Spinal cord (tissue), 10 donors: ENCODE results near the gene CHD1. TPM values are rescaled to one million over a fixed set of nuclear protein-coding genes. Genes with fewer than 3 reads are reported as not detected.
"Not testable (repeated sequence)": the region's sequence is repeated elsewhere in the genome, so short reads cannot be mapped to it uniquely, and the experiment has no call there.

Experiments used
- DNase-seq, 6 donors: peaks; one replicate each; pipeline versions ENCODE4 v3.0.0 to v3.0.0-alpha.2; 2013 to 2015; ENCODE audit warnings: low spot score in 6 of 6, low read depth in 4 of 6
- H3K27ac ChIP-seq: one replicate; pipeline ENCODE4 v1.5.1; 2013; ENCODE audit warnings: low read depth, low read length, control low read depth
- H3K27me3 ChIP-seq: one replicate; pipeline ENCODE4 v1.6.1; 2013; ENCODE audit warnings: low read length; ENCODE audit not compliant: control insufficient read depth, insufficient read depth
- H3K36me3 ChIP-seq: one replicate; pipeline ENCODE4 v1.6.1; 2013; ENCODE audit warnings: low read length; ENCODE audit not compliant: control insufficient read depth, insufficient read depth
- H3K4me1 ChIP-seq: one replicate; pipeline ENCODE4 v1.6.1; 2013; ENCODE audit warnings: low read length; ENCODE audit not compliant: control insufficient read depth, insufficient read depth
- H3K4me3 ChIP-seq: one replicate; pipeline ENCODE4 v1.5.1; 2013; ENCODE audit warnings: low read depth, low read length, control low read depth
- H3K9me3 ChIP-seq: one replicate; pipeline ENCODE4 v1.6.1; 2013; ENCODE audit warnings: low read length; ENCODE audit not compliant: control insufficient read depth, insufficient read depth
- WGBS: methylation state at CpG from one replicate; pipeline ENCODE4 v1.1.5; 2013; ENCODE audit warnings: missing lambda C conversion rate; ENCODE audit not compliant: insufficient coverage; 5-methylcytosine and 5-hydroxymethylcytosine counted together
- polyA plus RNA-seq, 2 donors: library from polyadenylated mRNA; unstranded; fragments of 120-200 nt; gene quantifications; one replicate each; pipeline ENCODE4 v1.2.1, GENCODE V29; 2013; ENCODE audit not compliant: insufficient read length in 2 of 2
- total RNA-seq, 2 donors: library from RNA; depleted of rRNA in 1 of 2; stranded (reverse); fragments of 120-200 nt in 1 of 2; fragments of >200 nt in 1 of 2; gene quantifications; one replicate each; pipeline versions ENCODE4 v1.2.3 to v1.2.4, GENCODE V29; 2013 to 2014
- donor health status: healthy.

Gene CHD1
- total and polyA plus RNA-seq, 4 donors = 32.9 to 78.6 (median 42.3) TPM

- Histone ChIP-seq H3K27ac (no peak overlapping the region), H3K4me1 (no peaks in the 10 kb centered on the region), H3K9me3 (peaks cover 1% of the 10 kb centered on the region), H3K4me3 (no peak overlapping the region), H3K36me3 (no peaks in the 10 kb centered on the region), H3K27me3 (no peaks in the 10 kb centered on the region)
- WGBS = no CpG with 5 or more reads among the region's 3 CpGs
- DNase-seq = peak in 1 of 6 donors; percentile 7
These were observed 34.2 kb upstream of the CHD1 start for GRCh38 chr5:98963019-98963418.

DNA sequence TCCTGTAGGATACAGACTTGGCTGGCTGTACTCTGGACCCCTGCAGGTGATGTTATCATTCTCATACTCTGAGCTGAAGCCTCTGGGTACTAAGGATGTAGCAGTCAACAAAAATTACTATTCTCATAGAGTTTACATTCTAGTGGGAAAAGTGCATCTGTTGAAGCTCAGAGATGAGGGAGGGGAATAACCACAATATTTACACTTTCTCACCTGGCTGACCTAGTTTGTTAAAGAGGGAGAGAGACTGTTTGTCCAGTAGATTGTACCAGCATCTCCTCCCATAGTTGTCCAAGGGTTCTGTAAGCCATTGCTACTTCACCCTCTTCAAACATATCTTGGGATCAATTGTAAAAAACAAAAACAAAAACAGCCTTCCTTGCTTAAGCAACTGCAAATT, 33.8 kb upstream of the CHD1 start:
- no peaks in the 10 kb centered on the region for H3K4me1 ChIP-seq
- H3K4me3 ChIP-seq = no peak overlapping the region
- H3K9me3 ChIP-seq = peaks cover 1% of the 10 kb centered on the region
- no peak overlapping the region for H3K27ac ChIP-seq
- H3K36me3 ChIP-seq = no peaks in the 10 kb centered on the region
- H3K27me3 ChIP-seq = no peaks in the 10 kb centered on the region
- DNase-seq = no peak

DNA sequence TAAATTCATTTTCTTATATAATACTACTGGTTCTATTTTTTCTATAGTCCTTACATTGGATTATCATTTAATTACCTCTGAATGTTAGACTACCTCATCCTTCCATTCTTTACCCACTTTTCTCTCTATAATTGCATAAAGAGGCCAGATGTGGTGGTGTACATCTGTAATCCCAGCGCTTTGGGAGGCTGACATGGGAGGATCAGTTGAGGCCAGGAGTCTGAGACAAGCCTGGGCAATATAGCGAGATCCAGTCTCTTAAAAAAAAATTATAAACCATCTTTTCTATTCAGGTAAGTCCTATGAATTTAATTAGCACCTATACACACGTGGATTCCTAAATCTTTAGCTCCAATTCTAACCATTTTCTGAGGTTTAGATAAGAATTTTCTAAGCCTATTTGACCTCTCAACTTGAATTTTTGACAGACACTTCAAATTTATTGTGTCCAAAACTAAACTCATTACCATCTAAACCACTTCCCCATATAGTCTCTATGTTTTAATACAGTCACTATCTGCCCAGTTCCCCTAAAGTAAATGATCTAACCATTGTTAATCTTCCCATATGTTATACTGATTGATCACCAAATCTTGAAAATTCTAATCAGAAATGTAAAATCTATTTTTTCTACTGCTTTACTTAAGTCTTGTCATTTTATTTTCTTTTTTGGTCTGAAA, 33.0 kb upstream of the CHD1 start:
- H3K4me1 ChIP-seq = no peaks in the 10 kb centered on the region
- no peak overlapping the region for H3K4me3 ChIP-seq
- no peaks in the 10 kb centered on the region for H3K27me3 ChIP-seq
- no peaks in the 10 kb centered on the region for H3K36me3 ChIP-seq
- no peak for DNase-seq
- H3K9me3 ChIP-seq = peaks cover 1% of the 10 kb centered on the region
- WGBS = no CpG with 5 or more reads among the region's 3 CpGs
- no peak overlapping the region for H3K27ac ChIP-seq

- Histone ChIP-seq H3K27ac (no peak overlapping the region), H3K27me3 (no peaks in the 10 kb centered on the region), H3K4me1 (no peaks in the 10 kb centered on the region), H3K36me3 (no peaks in the 10 kb centered on the region), H3K9me3 (no peaks in the 10 kb centered on the region), H3K4me3 (no peak overlapping the region)
- no peak for DNase-seq
- WGBS = no CpG with 5 or more reads among the region's 2 CpGs
These were observed 28.5 kb upstream of the CHD1 start for GRCh38 chr5:98957307-98957706.

GRCh38 chr5:98955888-98956287, 27.1 kb upstream of the CHD1 start:
- not testable (repeated sequence) for H3K36me3 ChIP-seq, H3K27ac ChIP-seq, H3K4me1 ChIP-seq, H3K27me3 ChIP-seq, H3K4me3 ChIP-seq, DNase-seq, H3K9me3 ChIP-seq
- no CpG with 5 or more reads among the region's 3 CpGs for WGBS

GRCh38 chr5:98955471-98955870, 26.7 kb upstream of the CHD1 start:
- H3K4me3 ChIP-seq, H3K27me3 ChIP-seq, H3K4me1 ChIP-seq, H3K36me3 ChIP-seq, H3K9me3 ChIP-seq, H3K27ac ChIP-seq, DNase-seq: not testable (repeated sequence)
- WGBS = no CpG with 5 or more reads among the region's 2 CpGs

- DNase-seq = no peak
- H3K4me1 ChIP-seq = no peaks in the 10 kb centered on the region
- no peaks in the 10 kb centered on the region for H3K9me3 ChIP-seq
- WGBS = 82% methylated on average over 5 of the region's 5 CpGs
- H3K27ac ChIP-seq = no peak overlapping the region
- no peaks in the 10 kb centered on the region for H3K27me3 ChIP-seq
- no peak overlapping the region for H3K4me3 ChIP-seq
- H3K36me3 ChIP-seq = no peaks in the 10 kb centered on the region
These were observed 25.7 kb upstream of the CHD1 start for GRCh38 chr5:98954392-98955028.

GRCh38 chr5:98942847-98943246, 14.0 kb upstream of the CHD1 start:
- WGBS = no CpG with 5 or more reads among the region's 3 CpGs
- Histone ChIP-seq H3K9me3 (no peaks in the 10 kb centered on the region), H3K4me3 (no peak overlapping the region), H3K4me1 (no peaks in the 10 kb centered on the region), H3K27ac (no peak overlapping the region), H3K27me3 (no peaks in the 10 kb centered on the region), H3K36me3 (no peaks in the 10 kb centered on the region)
- DNase-seq = no peak

- H3K27ac ChIP-seq = no peak overlapping the region
- H3K4me3 ChIP-seq = no peak overlapping the region
- no peaks in the 10 kb centered on the region for H3K36me3 ChIP-seq
- no peaks in the 10 kb centered on the region for H3K4me1 ChIP-seq
- no CpG with 5 or more reads among the region's 6 CpGs for WGBS
- no peaks in the 10 kb centered on the region for H3K9me3 ChIP-seq
- DNase-seq = no peak
- no peaks in the 10 kb centered on the region for H3K27me3 ChIP-seq
These were observed 12.5 kb upstream of the CHD1 start for GRCh38 chr5:98941131-98941883.

DNA sequence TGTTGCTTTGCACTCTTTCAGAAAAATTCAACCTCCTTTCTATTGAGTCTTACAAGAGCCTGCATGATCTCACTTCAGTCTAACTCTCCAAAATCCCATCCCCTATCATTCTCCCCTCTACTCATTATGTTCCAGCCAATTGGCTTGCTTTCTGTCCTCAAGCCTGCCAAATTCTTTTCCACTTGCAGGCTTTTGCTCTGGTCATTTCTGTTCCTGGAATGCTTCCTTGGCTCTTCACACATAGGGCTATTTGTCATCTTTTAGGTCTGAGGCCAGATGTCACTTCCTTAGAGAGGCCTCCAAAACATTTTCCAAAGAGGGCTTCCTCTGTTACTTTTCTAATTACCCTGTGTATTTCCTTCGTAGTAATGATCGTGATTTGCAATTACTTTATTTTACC, 11.8 kb upstream of the CHD1 start:
- Histone ChIP-seq H3K4me1 (no peaks in the 10 kb centered on the region), H3K27ac (no peak overlapping the region), H3K27me3 (no peaks in the 10 kb centered on the region), H3K36me3 (no peaks in the 10 kb centered on the region), H3K4me3 (no peak overlapping the region), H3K9me3 (no peaks in the 10 kb centered on the region)
- DNase-seq = peak in 3 of 6 donors; percentile 40 to 83 (median 49)
- WGBS = no CpG with 5 or more reads among the region's 2 CpGs
